Breast epithelium (tissue), 3 donors: ENCODE results near the gene AAR2.

Experiments
- CTCF ChIP-seq, 3 donors: fragments of 450-650 bp; IDR thresholded peaks; one replicate each; pipeline ENCODE4 v1.5.1; 2016 to 2017; ENCODE audit warnings: antibody characterized with exemption in 3 of 3, mild to moderate bottlenecking in 3 of 3, moderate library complexity in 3 of 3
- POLR2A ChIP-seq: fragments of 450-650 bp; IDR thresholded peaks from one replicate; pipeline ENCODE4 v1.6.1; 2016; ENCODE audit warnings: antibody characterized with exemption, mild to moderate bottlenecking, moderate library complexity
- POLR2AphosphoS5 ChIP-seq, 3 donors: sonication (generic); formaldehyde crosslinking; IDR thresholded peaks; one replicate each; pipeline ENCODE4 v1.6.1; 2017; ENCODE audit warnings: antibody characterized with exemption in 3 of 3

DNA sequence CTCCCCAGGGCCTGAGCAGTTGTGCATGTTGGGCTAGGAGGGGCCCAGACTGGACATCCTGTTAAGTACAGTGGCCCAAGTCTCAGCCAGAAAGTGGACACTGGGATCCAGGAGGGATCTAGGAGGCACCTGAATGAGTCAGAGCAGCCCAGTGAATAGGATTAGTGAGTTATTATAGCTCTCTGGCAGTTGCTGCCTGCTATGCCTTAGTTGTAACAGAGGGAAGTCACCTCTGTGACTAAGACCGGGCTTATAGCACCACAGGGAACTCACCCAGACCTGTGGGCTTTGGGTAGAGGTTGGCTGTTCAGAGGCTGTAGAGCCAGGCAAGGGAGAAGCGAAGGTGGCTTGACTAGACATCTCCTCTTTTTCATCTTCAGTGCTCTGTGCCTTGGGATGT lies 39.0 kb upstream of the AAR2 start:
- TF ChIP-seq CTCF (IDR thresholded peaks at IDR 0.05) (no peak), POLR2A (no peak), POLR2AphosphoS5 (IDR thresholded peaks at IDR 0.05) (no peak)
